VCaP (cell line): ENCODE measurements around the gene FAM24A.
"Not testable (repeated sequence)": the region's sequence is repeated elsewhere in the genome, so short reads cannot be mapped to it uniquely, and the experiment has no call there.

Experiments used
- H3K27ac ChIP-seq: fragments of 450-650 bp; 2 replicates; pipeline ENCODE4 v1.5.1; 2017
- CTCF ChIP-seq: fragments of 450-650 bp; conservative IDR thresholded peaks from 2 replicates; pipeline ENCODE4 v1.5.1; 2017; ENCODE audit warnings: mild to moderate bottlenecking, moderate library complexity

FAM24A gene

GRCh38 chr10:122894261-122894944 lies 16.0 kb upstream of the FAM24A start:
- H3K27ac ChIP-seq = no peak overlapping the region
- no peak for TF ChIP-seq CTCF

GRCh38 chr10:122903861-122904260 lies 6.5 kb upstream of the FAM24A start:
- H3K27ac ChIP-seq = not testable (repeated sequence)

GRCh38 chr10:122911889-122912484 lies 1.6 kb downstream of the FAM24A start:
- no peak overlapping the region for H3K27ac ChIP-seq
- no peak for TF ChIP-seq CTCF

GRCh38 chr10:122915700-122916099 lies 5.3 kb downstream of the FAM24A start:
- H3K27ac ChIP-seq = no peak overlapping the region
- TF ChIP-seq CTCF = no peak

- H3K27ac ChIP-seq = no peak overlapping the region
- TF ChIP-seq CTCF = no peak
These were observed 19.7 kb downstream of the FAM24A start for GRCh38 chr10:122930140-122930539.

- H3K27ac ChIP-seq = no peak overlapping the region
- no peak for TF ChIP-seq CTCF
These were observed 20.9 kb downstream of the FAM24A start for GRCh38 chr10:122931088-122931906.

- H3K27ac ChIP-seq = no peak overlapping the region
- no peak for TF ChIP-seq CTCF
These were observed 28.9 kb downstream of the FAM24A start for GRCh38 chr10:122939133-122939855.
